Hematopoietic multipotent progenitor cell (in vitro differentiated cells): ENCODE results near the gene S100A11. TPM values are rescaled to one million over a fixed set of nuclear protein-coding genes. Genes with fewer than 3 reads are reported as not detected.

ENCODE experiments used
- DNase-seq, 3 donors: peaks; one replicate each; pipeline ENCODE4 v3.0.0-alpha.2; 2011 to 2015; ENCODE audit warnings: low read depth in 2 of 3, low spot score in 2 of 3
- total RNA-seq: library from RNA; depleted of rRNA; stranded (reverse); fragments of >200 nt; gene quantifications from one replicate; pipeline ENCODE4 v1.2.3, GENCODE V29; 2012

The S100A11 gene
- total RNA-seq, 1 donor: 34.7 TPM

- no peak for DNase-seq
Measured at GRCh38 chr1:152039886-152040285, 3.1 kb upstream of the S100A11 start.

DNA sequence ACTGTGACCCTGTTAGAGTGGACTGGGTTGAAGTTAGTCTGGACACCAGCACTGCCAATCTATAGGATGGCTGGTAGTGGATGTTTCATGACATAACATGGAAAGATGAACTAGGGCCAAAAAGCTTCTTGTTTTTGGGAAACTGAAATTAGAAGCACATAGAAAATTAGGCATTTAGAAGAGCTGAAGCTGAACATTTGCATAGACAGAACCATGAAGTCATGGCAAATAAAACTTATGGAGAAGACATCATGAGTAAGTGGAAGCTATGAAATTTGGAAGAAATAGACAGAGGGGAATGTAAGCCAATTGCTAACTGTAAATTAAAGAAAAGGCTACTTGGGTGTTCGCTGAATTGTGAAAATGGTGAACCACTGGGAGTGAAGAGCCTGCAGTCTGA is 2.7 kb upstream of the S100A11 start:
- no peak for DNase-seq

- DNase-seq: no peak
Measured at GRCh38 chr1:152038871-152039270, 2.1 kb upstream of the S100A11 start.

- peak in 1 of 3 donors; percentile 14 for DNase-seq
Measured at GRCh38 chr1:152035539-152036266, 1.1 kb downstream of the S100A11 start.

DNA sequence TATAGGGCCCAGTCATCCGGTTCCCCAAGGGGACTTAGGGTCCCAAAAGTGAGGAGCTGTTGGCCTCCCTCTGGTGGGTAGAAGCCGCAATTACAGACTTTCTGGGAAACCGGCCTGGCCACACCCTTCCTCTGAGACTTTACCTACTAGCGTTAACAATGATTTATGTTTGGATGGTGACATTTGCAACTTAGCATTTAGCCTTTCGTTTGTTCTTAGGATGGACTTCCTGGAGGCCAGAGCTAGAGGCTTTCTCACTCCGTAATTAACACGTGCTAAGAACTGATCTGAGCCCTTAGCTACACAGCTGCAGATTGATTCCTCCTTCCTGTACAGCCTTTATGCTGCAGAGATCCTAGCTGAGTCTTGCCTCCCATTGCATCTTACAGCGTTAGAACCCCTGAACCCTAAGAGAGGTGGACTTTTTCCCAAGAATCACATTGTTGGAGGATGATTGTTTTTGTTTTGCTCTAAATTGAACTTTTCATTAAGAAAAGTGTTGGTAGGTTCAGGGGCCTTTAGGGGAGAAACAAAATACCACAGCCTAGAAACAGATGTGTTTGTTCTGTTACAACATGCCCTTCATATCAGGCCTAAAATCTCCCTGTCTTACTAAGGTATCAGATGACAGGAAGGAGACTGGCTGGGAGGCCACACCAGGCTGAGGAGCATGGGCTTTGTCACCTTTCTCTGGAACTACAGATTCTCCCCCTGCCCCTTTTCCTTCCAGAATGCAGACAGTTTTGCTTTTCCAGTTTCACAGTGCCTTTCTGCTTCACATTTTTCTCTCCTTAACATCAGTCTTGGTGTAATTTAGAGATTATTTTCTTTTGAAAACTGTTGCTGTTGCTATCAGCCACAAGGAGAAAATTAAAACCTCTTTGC is 1.9 kb downstream of the S100A11 start:
- peak; percentile 40 to 72 (median 60) for DNase-seq

- no peak for DNase-seq
Measured at GRCh38 chr1:152034324-152034653, 2.5 kb downstream of the S100A11 start.

- no peak for DNase-seq
Measured at GRCh38 chr1:152029929-152030211, 6.9 kb downstream of the S100A11 start.

DNA sequence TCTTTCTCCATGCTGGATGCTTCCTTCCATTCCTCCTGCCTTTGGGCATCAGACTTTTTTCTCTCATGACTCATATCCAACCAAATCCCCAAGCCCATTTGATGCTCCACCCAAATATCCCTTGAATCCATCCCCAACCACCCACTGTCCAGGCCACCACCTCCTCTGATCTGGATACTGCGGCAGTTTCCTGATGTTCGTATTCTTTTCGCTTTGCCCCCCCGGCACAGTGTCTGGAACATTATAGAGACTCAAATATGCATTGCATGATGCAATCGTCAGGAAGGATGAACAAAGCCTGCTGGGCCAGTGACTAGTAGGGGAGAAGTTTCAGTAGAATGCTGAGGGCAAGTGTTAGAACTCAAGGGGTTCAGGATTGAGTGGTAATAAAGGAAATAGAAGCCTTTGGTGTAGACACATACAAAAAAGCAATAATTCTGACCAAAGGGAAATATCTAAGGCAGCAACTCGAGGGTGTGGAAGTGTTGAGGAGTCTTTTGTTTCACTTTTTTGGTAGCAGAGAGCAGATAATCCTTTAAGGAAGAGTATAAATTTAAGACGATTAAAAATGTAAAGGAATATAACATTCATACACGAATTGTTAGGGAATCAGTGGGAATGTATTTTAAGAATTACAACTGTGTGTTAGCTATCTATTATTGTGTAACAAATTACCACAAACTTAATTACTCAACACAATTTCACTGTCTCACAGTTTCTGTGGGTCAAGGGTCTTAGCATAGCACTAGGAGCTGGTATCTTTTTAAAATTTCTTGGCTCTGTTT is 7.5 kb downstream of the S100A11 start:
- DNase-seq: no peak

- no peak for DNase-seq
Measured at GRCh38 chr1:152026895-152027294, 9.9 kb downstream of the S100A11 start.

DNA sequence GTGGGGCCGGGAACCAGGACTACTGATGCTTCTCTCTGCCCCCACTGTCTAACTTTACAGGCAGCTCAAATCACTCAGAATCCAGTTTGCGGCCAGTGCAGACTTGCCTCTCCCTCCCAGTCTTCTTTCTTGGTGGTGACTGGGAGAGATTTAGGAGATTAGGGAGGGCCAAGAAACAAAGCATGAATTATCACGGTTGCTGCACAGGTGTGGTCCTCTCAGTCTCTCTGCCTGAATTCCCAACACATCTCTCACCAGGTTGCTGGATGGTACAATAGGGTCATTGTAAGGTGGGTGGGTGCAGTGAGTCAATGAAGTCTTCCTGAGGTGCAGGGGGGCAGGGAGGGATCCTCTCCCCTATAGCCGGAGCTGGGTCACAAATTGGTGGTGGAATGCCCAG is 12.6 kb downstream of the S100A11 start:
- DNase-seq: no peak

GRCh38 chr1:152023221-152023620 is 13.6 kb downstream of the S100A11 start:
- no peak for DNase-seq

GRCh38 chr1:152022474-152022873 is 14.3 kb downstream of the S100A11 start:
- no peak for DNase-seq

GRCh38 chr1:152021569-152021968 is 15.2 kb downstream of the S100A11 start:
- no peak for DNase-seq

DNA sequence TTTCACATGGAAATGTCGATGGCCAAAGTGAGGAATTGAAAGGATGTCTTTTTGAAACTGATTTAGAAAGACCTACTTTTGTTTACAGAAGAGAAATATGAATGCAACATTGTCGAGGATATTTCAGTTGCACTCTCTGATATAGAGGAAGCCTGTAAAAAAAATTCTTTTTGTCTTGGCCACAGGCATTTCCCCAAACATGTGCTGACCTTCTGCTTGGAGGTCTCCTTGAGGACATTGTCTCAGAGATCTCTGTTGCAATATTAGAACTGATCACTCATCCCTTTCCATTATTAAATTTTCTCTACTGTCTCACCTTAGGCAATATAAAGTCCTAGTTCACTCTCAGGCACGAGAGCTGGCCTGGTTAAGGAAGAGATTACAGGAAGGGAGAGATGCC is 16.0 kb downstream of the S100A11 start:
- no peak for DNase-seq

GRCh38 chr1:152018537-152018936 is 18.3 kb downstream of the S100A11 start:
- DNase-seq: no peak

DNA sequence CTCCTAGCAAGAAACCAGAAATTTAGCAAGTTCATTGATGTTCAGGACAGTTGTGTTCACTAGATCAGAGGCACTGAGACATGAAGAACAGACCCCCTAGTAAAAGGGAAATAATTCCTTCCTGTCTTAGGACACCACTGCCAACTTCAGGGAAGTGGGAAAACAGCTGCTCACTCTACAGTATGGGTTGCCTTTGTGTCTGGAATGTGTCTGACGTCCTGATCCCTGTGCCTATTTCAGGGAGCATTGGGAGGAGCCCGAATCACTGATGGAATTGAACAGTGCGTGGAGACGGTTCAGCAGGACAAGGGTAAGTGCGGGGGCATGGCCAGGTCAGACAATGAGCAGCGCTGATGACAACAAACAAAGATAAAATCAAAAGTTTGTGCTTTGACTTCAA is 21.0 kb downstream of the S100A11 start:
- DNase-seq: no peak

GRCh38 chr1:152014943-152015342 is 21.9 kb downstream of the S100A11 start:
- no peak for DNase-seq

GRCh38 chr1:152013664-152014237 is 23.1 kb downstream of the S100A11 start:
- DNase-seq: peak in 1 of 3 donors; percentile 68

DNA sequence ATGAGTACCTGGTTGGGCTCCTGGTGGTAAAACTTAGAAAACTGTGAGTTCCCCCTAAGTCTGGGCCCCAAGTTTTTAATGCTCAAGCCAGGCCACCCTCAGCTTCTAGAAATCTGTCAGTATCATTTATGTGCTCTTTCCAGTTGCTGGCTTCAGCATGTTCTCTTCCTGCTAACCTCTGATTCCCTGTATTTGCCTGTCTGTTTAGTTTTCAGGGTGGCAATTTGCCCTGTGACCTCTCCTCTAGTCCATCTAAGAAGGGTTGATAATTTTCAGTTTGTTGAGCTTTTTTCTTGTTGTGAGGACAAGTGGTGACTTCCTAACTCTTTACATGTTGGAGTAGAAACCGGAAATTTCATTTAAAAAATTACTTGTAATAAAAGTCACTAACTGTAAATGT is 27.1 kb downstream of the S100A11 start:
- DNase-seq: no peak

GRCh38 chr1:152007047-152007446 is 29.8 kb downstream of the S100A11 start:
- DNase-seq: no peak

DNA sequence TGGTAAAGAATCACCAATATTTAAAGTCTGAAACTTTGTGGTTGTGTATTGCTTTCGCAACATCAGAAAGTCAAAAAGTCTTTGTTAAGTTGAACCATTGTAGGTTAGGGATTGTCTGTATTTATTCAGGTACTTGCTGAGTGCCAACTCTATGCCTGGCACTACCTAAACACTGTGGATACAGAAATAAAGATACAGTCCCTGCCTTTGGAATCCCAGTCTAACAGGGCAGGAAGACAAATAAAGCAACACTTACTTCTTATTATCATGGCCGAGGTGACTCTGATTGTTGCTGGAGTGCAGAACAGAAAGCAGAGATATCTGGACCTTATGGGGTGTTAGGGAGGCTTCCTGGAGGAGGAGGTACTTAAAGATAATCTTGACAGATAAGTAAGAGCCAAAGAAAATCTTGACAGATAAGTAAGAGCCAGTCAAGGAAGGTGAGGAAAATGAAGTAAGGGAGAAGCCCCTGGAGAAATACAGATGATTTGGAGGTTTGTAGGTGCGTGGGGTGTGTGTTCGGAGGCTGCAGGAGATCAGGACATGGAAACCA is 31.4 kb downstream of the S100A11 start:
- DNase-seq: no peak
